NCI-H748 treated with DMSO at 0.1 percent for 48 hours (cell line): Measurements from ENCODE around the gene ARMH1.
"Not testable (repeated sequence)": the region's sequence is repeated elsewhere in the genome, so short reads cannot be mapped to it uniquely, and the experiment has no call there.

Source experiments
- DNase-seq: peaks from one replicate; lab custom pipeline; 2025; lab: John Stamatoyannopoulos, UW

The ARMH1 gene

GRCh38 chr1:44723496-44724295 lies 49.2 kb downstream of the ARMH1 start:
- no peak for DNase-seq

GRCh38 chr1:44724296-44724954 lies 49.9 kb downstream of the ARMH1 start:
- DNase-seq, result no peak

GRCh38 chr1:44724955-44725698 lies 50.6 kb downstream of the ARMH1 start:
- DNase-seq, result no peak

GRCh38 chr1:44730741-44731512 lies 56.4 kb downstream of the ARMH1 start, which contains the start of gene RNU5D-1:
Gene RNU5D-1 (minus strand): TSS chr1:44731170.
- DNase-seq, result peak; percentile 96

GRCh38 chr1:44733365-44733764 lies 58.9 kb downstream of the ARMH1 start:
- no peak for DNase-seq

- no peak for DNase-seq
These were observed 59.3 kb downstream of the ARMH1 start for GRCh38 chr1:44733784-44734183.

GRCh38 chr1:44735992-44736391 lies 61.5 kb downstream of the ARMH1 start:
- no peak for DNase-seq

- DNase-seq, result not testable (repeated sequence)
These were observed 64.4 kb downstream of the ARMH1 start for GRCh38 chr1:44738953-44739306.

- DNase-seq, result peak; percentile 94
These were observed 65.0 kb downstream of the ARMH1 start, which contains the start of gene KIF2C for GRCh38 chr1:44739307-44740178. Gene KIF2C (plus strand): TSS chr1:44739837. CDS start chr1:44739933, 96 bp downstream.

- DNase-seq, result no peak
These were observed 65.7 kb downstream of the ARMH1 start for GRCh38 chr1:44740179-44740617.

- DNase-seq, result no peak
These were observed 68.7 kb downstream of the ARMH1 start for GRCh38 chr1:44743211-44743610.

- no peak for DNase-seq
These were observed 73.4 kb downstream of the ARMH1 start for GRCh38 chr1:44747878-44748277.

- DNase-seq, result no peak
These were observed 82.9 kb downstream of the ARMH1 start for GRCh38 chr1:44757420-44757819.

- no peak for DNase-seq
These were observed 84.6 kb downstream of the ARMH1 start for GRCh38 chr1:44759077-44759476.

GRCh38 chr1:44760876-44761275 lies 86.4 kb downstream of the ARMH1 start:
- DNase-seq, result no peak

GRCh38 chr1:44766421-44766820 lies 91.9 kb downstream of the ARMH1 start:
- not testable (repeated sequence) for DNase-seq
